Panc1 (cell line): ENCODE data around the gene WDR33. TPM values are rescaled to one million over a fixed set of nuclear protein-coding genes. Genes with fewer than 3 reads are reported as not detected.
"Not testable (repeated sequence)": the region's sequence is repeated elsewhere in the genome, so short reads cannot be mapped to it uniquely, and the experiment has no call there.

Source experiments
- ATAC-seq: fragments of 200-7000 bp; cut with Tn5 transposase; 2 replicates; pipeline ENCODE4 v1.9.1; 2020; ENCODE audit warnings: mild to moderate bottlenecking, moderate library complexity
- BruUV-seq: library from RNA; stranded (reverse); fragments of 400-500 nt; replicated peaks from 2 replicates; lab custom pipeline; 2021; lab: Mats Ljungman, UMichigan
- CTCF ChIA-PET: fragments of 300-600 bp; sonication (Branson Sonifier 250); formaldehyde crosslinking; loops from one replicate; lab custom pipeline; 2022; ENCODE audit warnings: antibody characterized with exemption; lab: Charles Lee
- POLR2A ChIA-PET: fragments of 300-600 bp; sonication (Branson Sonifier 250); formaldehyde crosslinking; loops from one replicate; lab custom pipeline; 2022; ENCODE audit warnings: antibody characterized with exemption; lab: Charles Lee
- DNase-seq: peaks from one replicate; pipeline ENCODE4 v3.0.0-alpha.2; 2010; ENCODE audit warnings: low read depth, low spot score
- H3K27ac ChIP-seq: 2 replicates; pipeline ENCODE4 v1.5.1; 2011; ENCODE audit warnings: mild to moderate bottlenecking, low read length, inconsistent platforms
- H3K27me3 ChIP-seq: fragments of 200-500 bp; sonication (Bioruptor generic); 2 replicates; pipeline ENCODE4 v1.6.0; 2014; ENCODE audit warnings: low read length, inconsistent platforms; ENCODE audit not compliant: control insufficient read depth, insufficient read depth
- H3K36me3 ChIP-seq: fragments of 200-500 bp; sonication (Bioruptor generic); 2 replicates; pipeline ENCODE4 v1.5.1; 2014; ENCODE audit warnings: inconsistent platforms, mild to moderate bottlenecking, low read length, moderate library complexity; ENCODE audit not compliant: control insufficient read depth, insufficient read depth
- H3K4me1 ChIP-seq: 2 replicates; pipeline ENCODE4 v1.5.1; 2011; ENCODE audit warnings: inconsistent platforms, mild to moderate bottlenecking, low read length, moderate library complexity; ENCODE audit not compliant: control insufficient read depth, insufficient read depth
- H3K4me3 ChIP-seq, 2 experiments: 2 replicates each; pipeline ENCODE4 v1.5.1; 2011 to 2012; ENCODE audit warnings: low read depth in 2 of 2, low read length in 2 of 2, mild to moderate bottlenecking in 2 of 2, inconsistent platforms in 1 of 2, moderate library complexity in 1 of 2
- H3K9me3 ChIP-seq: fragments of 200-500 bp; sonication (Bioruptor generic); 2 replicates; pipeline ENCODE4 v1.5.1; 2014; ENCODE audit warnings: low read depth, mild to moderate bottlenecking, inconsistent platforms, low read length, moderate library complexity; ENCODE audit not compliant: control insufficient read depth, insufficient read depth
- CTCF ChIP-seq: fragments of 450-650 bp; IDR thresholded peaks from 2 replicates; pipeline ENCODE4 v1.5.1; 2017; ENCODE audit warnings: mild to moderate bottlenecking
- POLR2AphosphoS5 ChIP-seq: IDR thresholded peaks from 2 replicates; pipeline ENCODE4 v1.6.1; 2012; ENCODE audit warnings: mild to moderate bottlenecking, low read depth, low read length, moderate library complexity
- REST ChIP-seq, 2 experiments: IDR thresholded peaks; 2 replicates each; pipeline ENCODE4 v1.6.1; 2011 to 2012; ENCODE audit warnings: low read depth in 2 of 2, control low read depth in 1 of 2, low read length in 1 of 2, mild to moderate bottlenecking in 1 of 2, moderate library complexity in 1 of 2; ENCODE audit not compliant: insufficient read depth in 1 of 2
- SIN3A ChIP-seq: IDR thresholded peaks from 2 replicates; pipeline ENCODE4 v1.6.1; 2012; ENCODE audit warnings: low read depth, mild to moderate bottlenecking, low read length, moderate library complexity, borderline replicate concordance; ENCODE audit not compliant: insufficient read depth
- TCF7L2 ChIP-seq: IDR thresholded peaks from 2 replicates; pipeline ENCODE4 v1.6.1; 2011; ENCODE audit warnings: mild to moderate bottlenecking, low read depth, low read length, inconsistent platforms
- in situ Hi-C: cut with HindIII; loops from 2 replicates; pipeline ENCODE4 v1.10.0; 2016; ENCODE audit warnings: low sequenced_read_pairs, low pct_unique_long_range_greater_than_20kb
- intact Hi-C: fragments of 100-400 bp; cut with micrococcal nuclease; formaldehyde crosslinking; loops from one replicate; pipeline ENCODE4 v1.10.0; 2022; ENCODE audit not compliant: unreplicated experiment
- total RNA-seq: library from RNA; stranded (reverse); gene quantifications from one replicate; pipeline ENCODE4 v1.2.1, GENCODE V29; 2021; ENCODE audit not compliant: unreplicated experiment

The WDR33 gene
- total RNA-seq, 1 experiment from 2014 or later = 63.7 TPM

- no peak for ATAC-seq
- in situ Hi-C loops = no loop called here
These were observed 7.3 kb upstream of the WDR33 start for GRCh38 chr2:127818241-127818640.

GRCh38 chr2:127814677-127815076 lies 3.7 kb upstream of the WDR33 start:
- Histone ChIP-seq H3K9me3 (no peaks in the 10 kb centered on the region), H3K4me1 (peaks cover 5% of the 10 kb centered on the region; the same call in 1 of the 2 replicates), H3K27me3 (no peaks in the 10 kb centered on the region; the same call in 1 of the 2 replicates), H3K36me3 (no peaks in the 10 kb centered on the region; the same call in 1 of the 2 replicates), H3K4me3 (no peak overlapping the region), H3K27ac (no peak overlapping the region)
- ChIA-PET POLR2A (no interaction called here), CTCF (no interaction called here)
- TF ChIP-seq POLR2AphosphoS5 (no peak), SIN3A (no peak), TCF7L2 (no peak), REST (IDR thresholded peaks at IDR 0.05; ENCODE audit: insufficient read depth in 1 of 2, low read depth in 2 of 2, low read length in 1 of 2) (no peak), CTCF (no peak)
- BruUV-seq = no TSS peak
- ATAC-seq = no peak
- in situ Hi-C loops (no loop called here), intact Hi-C loops (no loop called here)
- DNase-seq = no peak

More at GRCh38 chr2:127818241-127818640, 7.3 kb upstream of the WDR33 start:
- POLR2A ChIA-PET = no interaction called here
- H3K27ac ChIP-seq = no peak overlapping the region
- CTCF ChIA-PET = no interaction called here
- TF ChIP-seq TCF7L2 (no peak), CTCF (no peak), SIN3A (no peak), POLR2AphosphoS5 (no peak), REST (IDR thresholded peaks at IDR 0.05; ENCODE audit: insufficient read depth in 1 of 2, low read depth in 2 of 2, low read length in 1 of 2) (no peak)
- H3K4me3 ChIP-seq = no peak overlapping the region
- H3K4me1 ChIP-seq = no peaks in the 10 kb centered on the region
- no peak for DNase-seq
- peaks cover 6% of the 10 kb centered on the region; the same call in 1 of the 2 replicates for H3K9me3 ChIP-seq
- BruUV-seq = no TSS peak
- H3K27me3 ChIP-seq = no peaks in the 10 kb centered on the region; the same call in 1 of the 2 replicates
- H3K36me3 ChIP-seq = no peaks in the 10 kb centered on the region
- intact Hi-C loops = no loop called here

GRCh38 chr2:127812441-127812840 lies 1.5 kb upstream of the WDR33 start:
- H3K4me1 ChIP-seq, H3K4me3 ChIP-seq, ATAC-seq, BruUV-seq, DNase-seq, POLR2A ChIA-PET, CTCF ChIA-PET, H3K36me3 ChIP-seq, H3K9me3 ChIP-seq, intact Hi-C loops, H3K27me3 ChIP-seq, in situ Hi-C loops: not testable (repeated sequence)
- 0 out of 2 replicates have a peak overlapping the region, but pooled peaks have one; percentile 98 for H3K27ac ChIP-seq
